GM12891 (cell line): ENCODE data around the gene YWHAG.
"Not testable (repeated sequence)": the region's sequence is repeated elsewhere in the genome, so short reads cannot be mapped to it uniquely, and the experiment has no call there.

Experiments
- DNase-seq: peaks from one replicate; pipeline ENCODE4 v3.0.0; 2011; ENCODE audit warnings: low spot score; ENCODE audit not compliant: insufficient read length
- FAIRE-seq: peaks from 2 replicates; lab custom pipeline; 2011; peaks lifted over from hg19 to GRCh38; lab: Jason Lieb, UNC
- PAX5 ChIP-seq: IDR thresholded peaks from 2 replicates; pipeline ENCODE4 v1.6.1; 2011; ENCODE audit warnings: low read length, moderate library complexity, mild to moderate bottlenecking; ENCODE audit not compliant: insufficient read depth, severe bottlenecking
- POLR2A ChIP-seq: IDR thresholded peaks from 2 replicates; pipeline ENCODE4 v1.6.1; 2011; ENCODE audit warnings: low read depth, low read length, control low read depth
- POLR2AphosphoS5 ChIP-seq: IDR thresholded peaks from 2 replicates; pipeline ENCODE4 v1.6.1; 2011; ENCODE audit warnings: low read depth, low read length, control low read depth
- POU2F2 ChIP-seq: IDR thresholded peaks from 2 replicates; pipeline ENCODE4 v1.6.1; 2011; ENCODE audit warnings: low read depth, mild to moderate bottlenecking, control low read depth, low read length, moderate library complexity
- SPI1 ChIP-seq: IDR thresholded peaks from 2 replicates; pipeline ENCODE4 v1.6.1; 2011; ENCODE audit warnings: low read depth, low read length, control low read depth
- TAF1 ChIP-seq: IDR thresholded peaks from 2 replicates; pipeline ENCODE4 v1.6.1; 2011; ENCODE audit warnings: low read depth, low read length, control low read depth

Gene YWHAG

GRCh38 chr7:76296743-76297740, 61.7 kb downstream of the YWHAG start:
- no peak for FAIRE-seq

GRCh38 chr7:76294344-76295024, 64.3 kb downstream of the YWHAG start:
- FAIRE-seq, result no peak
- no peak for DNase-seq
- TF ChIP-seq SPI1, result no peak
- TF ChIP-seq POLR2A, result no peak
- no peak for TF ChIP-seq POU2F2
- TF ChIP-seq POLR2AphosphoS5, result no peak
- no peak for TF ChIP-seq TAF1
- no peak for TF ChIP-seq PAX5

More at GRCh38 chr7:76296743-76297740, 61.7 kb downstream of the YWHAG start:
- no peak for DNase-seq
- TF ChIP-seq PAX5, result no peak

- DNase-seq (no peak), FAIRE-seq (no peak)
- TF ChIP-seq POLR2AphosphoS5 (no peak), TAF1 (no peak), PAX5 (no peak), POU2F2 (no peak), POLR2A (no peak), SPI1 (no peak)
These were observed 65.3 kb downstream of the YWHAG start for GRCh38 chr7:76293407-76293901.

DNA sequence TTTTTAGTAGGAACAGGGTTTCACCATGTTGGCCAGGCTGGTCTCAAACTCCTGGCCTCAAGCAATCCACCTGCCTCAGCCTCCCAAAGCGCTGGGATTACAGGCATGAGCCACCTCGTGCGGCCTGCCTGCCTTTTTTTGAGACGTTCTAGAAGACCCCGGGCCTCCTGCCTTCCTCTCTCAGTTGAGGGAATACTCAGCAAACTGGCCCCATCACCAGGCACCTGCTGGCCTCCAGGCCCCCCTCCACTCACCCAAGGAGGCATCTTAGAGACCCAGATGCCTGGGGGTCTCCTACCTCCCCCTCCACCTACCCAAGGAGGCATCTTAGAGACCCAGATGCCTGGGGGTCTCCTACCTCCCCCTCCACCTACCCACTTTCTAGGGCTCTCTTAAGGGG, 65.9 kb downstream of the YWHAG start:
- FAIRE-seq, DNase-seq: not testable (repeated sequence)

GRCh38 chr7:76292213-76292573, 66.6 kb downstream of the YWHAG start:
- TF ChIP-seq PAX5 (no peak), POLR2A (no peak), SPI1 (no peak), TAF1 (no peak), POU2F2 (no peak), POLR2AphosphoS5 (no peak)
- DNase-seq (no peak), FAIRE-seq (no peak)

GRCh38 chr7:76291351-76292212, 67.2 kb downstream of the YWHAG start:
- peak; percentile 89 for DNase-seq
- TF ChIP-seq TAF1 (no peak), POU2F2 (no peak), PAX5 (no peak)
- peak; percentile 86 for FAIRE-seq

- DNase-seq, FAIRE-seq: not testable (repeated sequence)
These were observed 67.9 kb downstream of the YWHAG start for GRCh38 chr7:76290847-76291350.

GRCh38 chr7:76286842-76287403, 71.9 kb downstream of the YWHAG start:
- no peak for FAIRE-seq

More at GRCh38 chr7:76286842-76287403, 71.9 kb downstream of the YWHAG start:
- no peak for TF ChIP-seq PAX5
- TF ChIP-seq SPI1, result no peak
- no peak for TF ChIP-seq TAF1
- no peak for TF ChIP-seq POU2F2
- no peak for TF ChIP-seq POLR2AphosphoS5
- TF ChIP-seq POLR2A, result no peak
- no peak for DNase-seq
